Ishikawa (cell line): ENCODE measurements around the gene INTS14.

ENCODE experiments used
- EGR1 ChIP-seq: IDR thresholded peaks from 2 replicates; pipeline ENCODE4 v1.6.1; 2012
- EP300 ChIP-seq: IDR thresholded peaks from 2 replicates; pipeline ENCODE4 v1.6.1; 2012; ENCODE audit warnings: borderline replicate concordance
- FOXM1 ChIP-seq: IDR thresholded peaks from 2 replicates; pipeline ENCODE4 v1.6.1; 2012; ENCODE audit warnings: low read depth, borderline replicate concordance
- MAX ChIP-seq: IDR thresholded peaks from 2 replicates; pipeline ENCODE4 v1.6.1; 2012
- RAD21 ChIP-seq: IDR thresholded peaks from 2 replicates; pipeline ENCODE4 v1.6.1; 2012; ENCODE audit warnings: low read depth
- REST ChIP-seq: IDR thresholded peaks from 2 replicates; pipeline ENCODE4 v1.6.1; 2012; ENCODE audit warnings: low read depth, mild to moderate bottlenecking
- TAF1 ChIP-seq: IDR thresholded peaks from 2 replicates; pipeline ENCODE4 v1.6.1; 2012; ENCODE audit warnings: low read depth, mild to moderate bottlenecking
- TCF12 ChIP-seq: IDR thresholded peaks from 2 replicates; pipeline ENCODE4 v1.6.1; 2012; ENCODE audit warnings: low read depth
- ZBTB7A ChIP-seq: IDR thresholded peaks from 2 replicates; pipeline ENCODE4 v1.6.1; 2012; ENCODE audit warnings: low read depth

GRCh38 chr15:65547841-65548240, 63.1 kb downstream of the INTS14 start:
- TF ChIP-seq RAD21 (no peak), EP300 (no peak), TAF1 (no peak), MAX (no peak), FOXM1 (no peak), ZBTB7A (no peak), EGR1 (no peak), REST (no peak), TCF12 (no peak)
